ENCODE measurements around the gene STK32C. TPM values are rescaled to one million over a fixed set of nuclear protein-coding genes. Genes with fewer than 3 reads are reported as not detected.

STK32C gene
- total and polyA plus RNA-seq, 3 donors from 2014 or later = 33.9 to 49.0 (median 34.2) TPM

DNA sequence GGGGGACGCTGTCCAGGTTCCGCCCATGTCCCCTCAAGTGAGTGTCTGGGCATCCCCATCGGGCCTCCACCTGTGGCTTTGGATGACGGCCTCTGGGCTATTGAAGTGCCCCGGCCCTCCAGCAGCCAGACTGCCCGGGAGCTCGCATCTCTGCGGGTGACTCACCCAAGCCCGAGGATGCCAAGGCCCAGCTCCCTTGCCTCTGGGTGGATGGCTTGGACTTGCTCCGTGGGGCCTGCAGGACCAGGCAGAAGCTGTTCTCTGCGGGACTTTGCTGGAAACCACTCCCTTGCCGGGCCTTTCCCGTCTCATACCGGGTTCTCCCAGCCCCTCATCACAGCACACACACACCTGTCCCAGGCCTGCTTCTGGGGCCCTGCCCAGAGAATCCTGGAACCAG is 98.6 kb downstream of the STK32C start:
- 96 to 97% methylated on average over 11 to 14 of the region's 14 CpGs for WGBS, 2 donors
- Histone ChIP-seq H3K27me3 (no peaks in the 10 kb centered on the region), H3K4me3 (no peak overlapping the region), H3K4me1 (no peaks in the 10 kb centered on the region), H3K27ac (no peak overlapping the region), H3K36me3 (ENCODE audit: low read depth, missing control alignments) (no peaks in the 10 kb centered on the region), H3K9me3 (no peaks in the 10 kb centered on the region)
- no peak for DNase-seq
- TF ChIP-seq, protein P1, sequence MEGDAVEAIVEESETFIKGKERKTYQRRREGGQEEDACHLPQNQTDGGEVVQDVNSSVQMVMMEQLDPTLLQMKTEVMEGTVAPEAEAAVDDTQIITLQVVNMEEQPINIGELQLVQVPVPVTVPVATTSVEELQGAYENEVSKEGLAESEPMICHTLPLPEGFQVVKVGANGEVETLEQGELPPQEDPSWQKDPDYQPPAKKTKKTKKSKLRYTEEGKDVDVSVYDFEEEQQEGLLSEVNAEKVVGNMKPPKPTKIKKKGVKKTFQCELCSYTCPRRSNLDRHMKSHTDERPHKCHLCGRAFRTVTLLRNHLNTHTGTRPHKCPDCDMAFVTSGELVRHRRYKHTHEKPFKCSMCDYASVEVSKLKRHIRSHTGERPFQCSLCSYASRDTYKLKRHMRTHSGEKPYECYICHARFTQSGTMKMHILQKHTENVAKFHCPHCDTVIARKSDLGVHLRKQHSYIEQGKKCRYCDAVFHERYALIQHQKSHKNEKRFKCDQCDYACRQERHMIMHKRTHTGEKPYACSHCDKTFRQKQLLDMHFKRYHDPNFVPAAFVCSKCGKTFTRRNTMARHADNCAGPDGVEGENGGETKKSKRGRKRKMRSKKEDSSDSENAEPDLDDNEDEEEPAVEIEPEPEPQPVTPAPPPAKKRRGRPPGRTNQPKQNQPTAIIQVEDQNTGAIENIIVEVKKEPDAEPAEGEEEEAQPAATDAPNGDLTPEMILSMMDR (IDR thresholded peaks at IDR 0.05) = no peak
- no peak for TF ChIP-seq POLR2A (IDR thresholded peaks at IDR 0.05)
- intact Hi-C loops (cut with DNase I; ENCODE audit: low total_unique reads) = no loop called here

DNA sequence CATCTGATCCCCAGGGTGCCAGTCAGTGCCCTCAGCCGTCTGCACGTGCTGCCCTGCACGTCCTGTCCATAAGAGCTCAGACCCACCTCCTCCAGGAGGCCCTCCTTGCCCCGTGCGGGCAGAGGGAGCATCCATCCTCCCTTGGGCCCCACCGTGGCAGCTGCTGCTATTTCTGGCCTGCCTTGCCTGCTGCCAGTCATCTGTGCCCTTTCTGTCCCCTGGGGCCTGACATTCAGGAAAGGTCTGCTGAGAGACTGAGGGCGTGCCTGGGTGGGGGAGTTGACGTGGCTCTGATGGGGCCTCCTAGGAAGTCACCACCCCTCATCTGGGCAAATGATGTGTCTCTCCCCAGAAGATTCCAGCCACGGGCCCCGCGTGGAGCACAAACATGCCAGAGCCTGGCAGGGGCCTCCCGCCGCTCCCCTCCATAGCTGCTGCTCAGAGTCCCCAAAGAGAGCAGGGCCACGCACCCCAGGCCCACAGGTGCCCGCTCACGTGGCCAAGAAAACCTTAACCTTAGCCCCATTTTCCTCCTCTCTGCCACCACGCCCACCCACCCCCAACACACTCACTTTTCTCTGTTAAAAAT is 99.2 kb downstream of the STK32C start:
- Histone ChIP-seq H3K4me3 (no peak overlapping the region), H3K27ac (no peak overlapping the region), H3K27me3 (no peaks in the 10 kb centered on the region), H3K9me3 (no peaks in the 10 kb centered on the region), H3K4me1 (no peaks in the 10 kb centered on the region), H3K36me3 (ENCODE audit: low read depth, missing control alignments) (no peaks in the 10 kb centered on the region)
- intact Hi-C loops (cut with DNase I; ENCODE audit: low total_unique reads) = no loop called here
- 78 to 89% methylated on average over 8 to 17 of the region's 17 CpGs for WGBS, 2 donors
- DNase-seq = no peak
- TF ChIP-seq, protein P1 (IDR thresholded peaks at IDR 0.05) = no peak

DNA sequence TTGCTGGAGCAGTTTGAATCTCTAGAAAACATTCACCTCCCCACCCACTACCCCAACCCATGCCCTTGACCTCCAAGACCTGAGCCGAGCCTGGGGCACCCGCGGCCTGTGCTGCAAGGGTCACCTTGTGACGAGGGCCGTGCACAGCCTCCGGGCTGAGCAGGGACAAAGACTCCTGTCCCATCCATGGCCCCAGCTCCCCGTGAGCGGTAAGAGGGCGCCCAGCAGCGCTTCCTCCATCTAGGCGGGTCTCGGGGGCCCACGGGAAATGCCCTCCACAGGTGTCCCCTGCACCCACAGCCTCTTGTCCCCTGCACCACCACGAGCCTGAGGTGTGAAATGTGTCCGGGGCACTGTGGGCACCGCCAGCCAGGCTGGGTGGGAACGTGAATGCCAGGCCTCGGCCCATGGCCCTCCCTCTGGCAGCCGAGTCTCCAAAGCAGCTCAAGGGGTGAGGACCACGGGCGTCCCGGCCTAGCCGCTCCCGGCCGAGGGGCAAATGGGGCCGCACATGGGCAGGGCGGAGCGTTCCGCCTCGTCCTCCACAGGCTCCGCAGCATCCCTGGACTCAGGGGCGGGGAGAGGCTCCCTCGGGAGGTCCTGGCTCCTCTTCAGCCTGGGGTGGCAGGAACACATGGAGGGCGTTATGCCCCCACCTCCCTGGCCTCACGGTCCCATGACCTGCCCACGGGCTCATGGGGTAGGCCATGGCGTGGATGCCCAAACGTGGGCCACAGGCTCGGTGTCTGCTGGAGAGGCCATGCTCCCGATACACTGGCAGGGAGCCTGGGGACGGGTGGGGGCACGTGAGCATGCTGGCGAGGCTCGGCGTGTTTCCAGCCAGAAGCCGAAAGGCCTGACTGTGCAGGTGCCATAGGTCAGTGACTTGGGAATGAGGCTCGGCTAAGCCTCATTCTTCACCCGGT is 100.0 kb downstream of the STK32C start:
- no peak for DNase-seq
- no peak for TF ChIP-seq POLR2A (IDR thresholded peaks at IDR 0.05)
- intact Hi-C loops (cut with DNase I; ENCODE audit: low total_unique reads) = no loop called here
- Histone ChIP-seq H3K9me3 (no peaks in the 10 kb centered on the region), H3K27me3 (no peaks in the 10 kb centered on the region), H3K36me3 (ENCODE audit: low read depth, missing control alignments) (no peaks in the 10 kb centered on the region), H3K4me1 (no peaks in the 10 kb centered on the region), H3K27ac (no peak overlapping the region), H3K4me3 (no peak overlapping the region)
- 86 to 88% methylated on average over 37 to 48 of the region's 48 CpGs for WGBS, 2 donors

DNA sequence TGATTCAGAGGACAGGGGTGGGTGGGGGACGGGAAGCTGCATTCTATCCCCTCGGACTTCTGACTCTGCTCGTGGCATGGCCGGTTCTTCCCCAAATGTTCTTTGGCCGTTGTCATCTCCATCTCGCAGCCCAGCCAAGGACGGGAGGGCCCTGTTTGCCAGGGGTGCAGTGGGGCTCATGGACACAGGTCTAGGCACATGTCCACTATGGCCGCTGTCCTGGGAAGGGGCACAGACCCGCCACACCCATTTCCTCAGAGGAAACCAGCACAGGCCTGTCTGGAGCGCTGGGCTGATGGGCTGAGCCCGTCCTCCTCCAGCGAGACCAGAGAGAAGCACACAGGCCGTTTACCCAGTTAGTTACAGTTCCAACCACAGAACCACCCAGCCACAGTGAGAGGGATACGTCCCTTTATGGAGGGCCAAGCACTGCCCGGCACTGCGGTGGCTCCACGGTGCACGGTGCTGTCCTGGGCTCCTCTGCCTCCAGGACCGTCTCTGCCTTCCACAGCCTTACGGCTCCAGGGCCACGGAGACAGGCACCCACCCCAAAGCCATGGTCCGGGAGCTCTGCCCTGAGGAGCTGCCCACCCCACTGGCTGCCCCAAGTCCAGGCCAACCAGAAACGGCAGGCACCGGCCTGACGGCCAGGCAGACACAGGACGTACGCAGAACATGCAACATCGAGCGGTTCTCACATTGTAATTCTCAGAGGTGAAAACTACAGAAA is 100.8 kb downstream of the STK32C start:
- no peaks in the 10 kb centered on the region for H3K36me3 ChIP-seq (ENCODE audit: low read depth, missing control alignments)
- no peaks in the 10 kb centered on the region for H3K4me1 ChIP-seq
- H3K4me3 ChIP-seq = no peak overlapping the region
- H3K9me3 ChIP-seq = no peaks in the 10 kb centered on the region
- no peaks in the 10 kb centered on the region for H3K27me3 ChIP-seq
- DNase-seq = no peak
- WGBS, 2 donors = 88% methylated on average over 17 to 29 of the region's 29 CpGs
- H3K27ac ChIP-seq = no peak overlapping the region
- no peak for TF ChIP-seq POLR2A (IDR thresholded peaks at IDR 0.05)
- TF ChIP-seq, protein P1 (IDR thresholded peaks at IDR 0.05) = no peak
- intact Hi-C loops (cut with DNase I; ENCODE audit: low total_unique reads) = no loop called here

DNA sequence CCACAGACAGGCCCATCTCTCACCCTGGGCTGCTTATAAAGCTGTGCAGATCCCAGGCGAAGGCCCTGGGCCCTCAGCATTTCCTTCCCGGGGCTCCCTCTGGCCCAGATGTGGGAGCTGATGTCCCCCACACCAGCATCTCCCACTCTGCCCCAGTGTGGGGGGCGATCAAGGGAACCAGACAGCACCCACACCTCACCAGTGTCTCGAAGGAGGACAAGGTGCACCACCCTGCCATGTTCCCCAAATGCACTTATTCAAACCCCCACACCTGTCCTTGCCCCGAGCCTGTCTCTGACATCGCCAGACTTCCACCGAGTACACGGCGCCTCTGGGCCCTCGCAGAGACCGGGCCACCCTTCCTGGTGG is 101.4 kb downstream of the STK32C start:
- Histone ChIP-seq H3K36me3 (ENCODE audit: low read depth, missing control alignments) (no peaks in the 10 kb centered on the region), H3K9me3 (no peaks in the 10 kb centered on the region), H3K27ac (no peak overlapping the region), H3K4me1 (no peaks in the 10 kb centered on the region), H3K27me3 (no peaks in the 10 kb centered on the region), H3K4me3 (no peak overlapping the region)
- 95% methylated on average over 11 of the region's 11 CpGs for WGBS, 2 donors
- DNase-seq = no peak
- intact Hi-C loops (cut with DNase I; ENCODE audit: low total_unique reads) = no loop called here
- no peak for TF ChIP-seq POLR2A (IDR thresholded peaks at IDR 0.05)
- TF ChIP-seq, protein P1 (IDR thresholded peaks at IDR 0.05) = no peak

Data from testis (tissue), 3 donors.